Germinal center (tissue), 1 donor: ENCODE results near the gene IFI35.
A peak's percentile ranks its signal among the peaks of the same experiment; 100 is the strongest.
"Not testable (repeated sequence)": the region's sequence is repeated elsewhere in the genome, so short reads cannot be mapped to it uniquely, and the experiment has no call there.

Source experiments
- DNase-seq: peaks from one replicate; pipeline ENCODE4 v3.0.0; 2012; ENCODE audit warnings: mixed read lengths, low spot score

Gene IFI35

GRCh38 chr17:42997984-42998938, 8.3 kb upstream of the IFI35 start, which contains the start of gene RPL27:
Gene RPL27, plus strand, starts transcription at chr17:42998419. Its CDS starts 332 bp downstream, at chr17:42998751.
- DNase-seq = peak; percentile 94

- DNase-seq = no peak
These were observed 7.5 kb upstream of the IFI35 start for GRCh38 chr17:42999003-42999525.

- not testable (repeated sequence) for DNase-seq
These were observed 5.7 kb upstream of the IFI35 start for GRCh38 chr17:43000894-43001293.

GRCh38 chr17:43003542-43004172, 2.9 kb upstream of the IFI35 start:
- no peak for DNase-seq

- DNase-seq = no peak
These were observed 4.2 kb downstream of the IFI35 start for GRCh38 chr17:43010667-43011308.

GRCh38 chr17:43011728-43012472, 5.3 kb downstream of the IFI35 start:
- no peak for DNase-seq

- DNase-seq = no peak
These were observed 6.7 kb downstream of the IFI35 start for GRCh38 chr17:43013296-43013695.

- DNase-seq = no peak
These were observed 7.5 kb downstream of the IFI35 start for GRCh38 chr17:43014020-43014648.

GRCh38 chr17:43014649-43015542, 8.3 kb downstream of the IFI35 start:
- no peak for DNase-seq

GRCh38 chr17:43015579-43015978, 9.0 kb downstream of the IFI35 start:
- DNase-seq = no peak

- no peak for DNase-seq
These were observed 9.6 kb downstream of the IFI35 start for GRCh38 chr17:43016216-43016615.

- no peak for DNase-seq
These were observed 11.6 kb downstream of the IFI35 start for GRCh38 chr17:43018008-43018853.

- no peak for DNase-seq
These were observed 12.3 kb downstream of the IFI35 start for GRCh38 chr17:43018932-43019331.

GRCh38 chr17:43019418-43019817, 12.8 kb downstream of the IFI35 start:
- DNase-seq = no peak

GRCh38 chr17:43020030-43020621, 13.5 kb downstream of the IFI35 start:
- no peak for DNase-seq

GRCh38 chr17:43020789-43021740, 14.5 kb downstream of the IFI35 start:
- DNase-seq = peak; percentile 71

GRCh38 chr17:43021741-43022512, 15.3 kb downstream of the IFI35 start, which contains the start of gene VAT1:
Gene VAT1, minus strand, starts transcription at chr17:43022385. Its CDS starts 63 bp downstream, at chr17:43022322.
- DNase-seq = peak; percentile 79
